ENCODE measurements around the gene KRR1.

The KRR1 gene

GRCh38 chr12:75480469-75480949 lies 30.9 kb downstream of the KRR1 start, which contains the start of gene GLIPR1:
GLIPR1 (plus strand) TSS chr12:75480755; CDS start chr12:75480881, 126 bp downstream.
- TF ChIP-seq ZBTB7A (IDR thresholded peaks at IDR 0.05; ENCODE audit: low read depth) (no peak), EGR1 (IDR thresholded peaks at IDR 0.05) (no peak), MAX (IDR thresholded peaks at IDR 0.05) (no peak), CEBPB (IDR thresholded peaks at IDR 0.05) (peak; percentile 28; the same call in 1 of the 2 replicates)

- TF ChIP-seq EGR1 (IDR thresholded peaks at IDR 0.05) (no peak), REST (IDR thresholded peaks at IDR 0.05; ENCODE audit: low read depth) (no peak), YY1 (IDR thresholded peaks at IDR 0.05; ENCODE audit: low read depth) (no peak), FOXM1 (IDR thresholded peaks at IDR 0.05; ENCODE audit: borderline replicate concordance, low read depth) (no peak), EP300 (IDR thresholded peaks at IDR 0.05; ENCODE audit: borderline replicate concordance) (no peak), MAX (IDR thresholded peaks at IDR 0.05) (no peak), TEAD4 (IDR thresholded peaks at IDR 0.05) (no peak), TAF1 (IDR thresholded peaks at IDR 0.05; ENCODE audit: low read depth) (no peak), NFIC (IDR thresholded peaks at IDR 0.05) (no peak), TCF12 (IDR thresholded peaks at IDR 0.05; ENCODE audit: low read depth) (no peak), RAD21 (IDR thresholded peaks at IDR 0.05; ENCODE audit: low read depth) (no peak), ZBTB7A (IDR thresholded peaks at IDR 0.05; ENCODE audit: low read depth) (no peak), USF1 (IDR thresholded peaks at IDR 0.05) (no peak), CEBPB (IDR thresholded peaks at IDR 0.05) (no peak), CREB1 (IDR thresholded peaks at IDR 0.05; ENCODE audit: low read depth) (no peak)
These were observed 31.4 kb downstream of the KRR1 start for GRCh38 chr12:75479963-75480461.

GRCh38 chr12:75478116-75478794 lies 33.2 kb downstream of the KRR1 start:
- TF ChIP-seq CEBPB (IDR thresholded peaks at IDR 0.05) (no peak), RAD21 (IDR thresholded peaks at IDR 0.05; ENCODE audit: low read depth) (no peak), TEAD4 (IDR thresholded peaks at IDR 0.05) (no peak), EGR1 (IDR thresholded peaks at IDR 0.05) (no peak)

- TF ChIP-seq TEAD4 (IDR thresholded peaks at IDR 0.05) (no peak), TCF12 (IDR thresholded peaks at IDR 0.05; ENCODE audit: low read depth) (no peak), MAX (IDR thresholded peaks at IDR 0.05) (no peak), RAD21 (IDR thresholded peaks at IDR 0.05; ENCODE audit: low read depth) (no peak), ZBTB7A (IDR thresholded peaks at IDR 0.05; ENCODE audit: low read depth) (no peak), EGR1 (IDR thresholded peaks at IDR 0.05) (no peak), FOXM1 (IDR thresholded peaks at IDR 0.05; ENCODE audit: borderline replicate concordance, low read depth) (no peak), USF1 (IDR thresholded peaks at IDR 0.05) (no peak), CEBPB (IDR thresholded peaks at IDR 0.05) (no peak), EP300 (IDR thresholded peaks at IDR 0.05; ENCODE audit: borderline replicate concordance) (no peak)
These were observed 34.3 kb downstream of the KRR1 start for GRCh38 chr12:75477137-75477536.

- no peak for TF ChIP-seq CEBPB (IDR thresholded peaks at IDR 0.05)
- TF ChIP-seq NFIC (IDR thresholded peaks at IDR 0.05) = no peak
These were observed 35.3 kb downstream of the KRR1 start for GRCh38 chr12:75476071-75476470.

- TF ChIP-seq REST (IDR thresholded peaks at IDR 0.05; ENCODE audit: low read depth) = no peak
- TF ChIP-seq FOXM1 (IDR thresholded peaks at IDR 0.05; ENCODE audit: borderline replicate concordance, low read depth) = no peak
These were observed 37.3 kb downstream of the KRR1 start for GRCh38 chr12:75474116-75474515.

Data from Ishikawa (cell line).